PC-3 (cell line): ENCODE results near the gene KIAA1217. TPM values are rescaled to one million over a fixed set of nuclear protein-coding genes. Genes with fewer than 3 reads are reported as not detected.

Source experiments
- ATAC-seq: fragments of 200-7000 bp; cut with Tn5 transposase; 2 replicates; pipeline ENCODE4 v1.9.1; 2020; ENCODE audit warnings: mild to moderate bottlenecking, moderate library complexity
- BruUV-seq: library from RNA; stranded (reverse); fragments of 400-500 nt; replicated peaks from 2 replicates; lab custom pipeline; 2021; lab: Mats Ljungman, UMichigan
- CTCF ChIA-PET: fragments of 300-600 bp; sonication (Branson Sonifier 250); formaldehyde crosslinking; loops from one replicate; lab custom pipeline; 2022; ENCODE audit warnings: antibody characterized with exemption; lab: Charles Lee
- POLR2A ChIA-PET: fragments of 300-600 bp; sonication (Branson Sonifier 250); formaldehyde crosslinking; loops from one replicate; lab custom pipeline; 2022; ENCODE audit warnings: antibody characterized with exemption; ENCODE audit not compliant: unreplicated experiment; lab: Charles Lee
- DNase-seq: peaks from one replicate; pipeline ENCODE4 v3.0.0-alpha.2; 2015
- H2AFZ ChIP-seq: fragments of 300-600 bp; sonication (generic); 2 replicates; pipeline ENCODE4 v1.6.0; 2016; ENCODE audit warnings: antibody characterized with exemption, low read length
- H3F3A ChIP-seq: fragments of 300-600 bp; sonication (generic); one replicate; pipeline ENCODE4 v1.6.0; 2017; ENCODE audit warnings: antibody characterized with exemption, low read length, control low read depth, mild to moderate bottlenecking; ENCODE audit not compliant: unreplicated experiment
- H3K27ac ChIP-seq: fragments of 300-600 bp; sonication (generic); 2 replicates; pipeline ENCODE4 v1.5.1; 2016; ENCODE audit warnings: mild to moderate bottlenecking, low read length
- H3K27me3 ChIP-seq: fragments of 300-600 bp; sonication (generic); 2 replicates; pipeline ENCODE4 v1.6.1; 2016; ENCODE audit warnings: low read length, mixed read lengths
- H3K36me3 ChIP-seq: fragments of 300-600 bp; sonication (generic); 2 replicates; pipeline ENCODE4 v1.6.1; 2016; ENCODE audit warnings: low read depth, mixed run types, low read length, mixed read lengths
- H3K4me1 ChIP-seq: fragments of 300-600 bp; sonication (generic); 2 replicates; pipeline ENCODE4 v1.5.1; 2016; ENCODE audit warnings: low read length; ENCODE audit not compliant: insufficient read depth
- H3K4me2 ChIP-seq: fragments of 300-600 bp; sonication (generic); 2 replicates; pipeline ENCODE4 v1.6.0; 2016; ENCODE audit warnings: low read length
- H3K4me3 ChIP-seq: fragments of 300-600 bp; sonication (generic); 2 replicates; pipeline ENCODE4 v1.5.1; 2016; ENCODE audit warnings: mild to moderate bottlenecking, low read length, mixed read lengths
- H3K79me2 ChIP-seq: fragments of 300-600 bp; sonication (generic); 2 replicates; pipeline ENCODE4 v1.6.1; 2017; ENCODE audit warnings: low read length, mixed read lengths
- H3K9ac ChIP-seq: fragments of 300-600 bp; sonication (generic); 2 replicates; pipeline ENCODE4 v1.6.0; 2016; ENCODE audit warnings: mild to moderate bottlenecking, low read length
- H3K9me2 ChIP-seq: fragments of 300-600 bp; sonication (generic); replicated peaks from 2 replicates; pipeline ENCODE4 v1.6.1; 2016; ENCODE audit warnings: mixed run types, low read length, mixed read lengths
- H3K9me3 ChIP-seq: fragments of 300-600 bp; sonication (generic); 2 replicates; pipeline ENCODE4 v1.6.1; 2016; ENCODE audit warnings: low read length, mixed read lengths
- H4K20me1 ChIP-seq: fragments of 300-600 bp; sonication (generic); 2 replicates; pipeline ENCODE4 v1.6.1; 2016; ENCODE audit warnings: low read length, mixed read lengths
- EZH2 ChIP-seq: fragments of 300-600 bp; sonication (generic); IDR thresholded peaks from one replicate; pipeline ENCODE4 v1.6.1; 2017; ENCODE audit warnings: antibody characterized with exemption, mild to moderate bottlenecking, low read length; ENCODE audit not compliant: unreplicated experiment
- EZH2phosphoT487 ChIP-seq: fragments of 300-600 bp; sonication (generic); IDR thresholded peaks from 2 replicates; pipeline ENCODE4 v1.6.1; 2018; ENCODE audit warnings: mild to moderate bottlenecking, antibody characterized with exemption, low read length, borderline replicate concordance
- intact Hi-C: fragments of 100-400 bp; cut with micrococcal nuclease; formaldehyde crosslinking; loops from 2 replicates; pipeline ENCODE4 v1.9.0; 2023
- total RNA-seq: library from RNA; depleted of rRNA; stranded (reverse); fragments of >200 nt; gene quantifications from 2 replicates; pipeline ENCODE4 v1.2.3, GENCODE V29; 2014
- TF ChIP-seq, protein P1 (sequence below): fragments of 300-600 bp; sonication (generic); conservative IDR thresholded peaks from 2 replicates; pipeline ENCODE4 v1.5.1; 2017; ENCODE audit warnings: antibody characterized with exemption, low read depth, mild to moderate bottlenecking, low read length

KIAA1217 gene
- total RNA-seq, 1 experiment from 2014 or later, result 16.0 TPM

DNA sequence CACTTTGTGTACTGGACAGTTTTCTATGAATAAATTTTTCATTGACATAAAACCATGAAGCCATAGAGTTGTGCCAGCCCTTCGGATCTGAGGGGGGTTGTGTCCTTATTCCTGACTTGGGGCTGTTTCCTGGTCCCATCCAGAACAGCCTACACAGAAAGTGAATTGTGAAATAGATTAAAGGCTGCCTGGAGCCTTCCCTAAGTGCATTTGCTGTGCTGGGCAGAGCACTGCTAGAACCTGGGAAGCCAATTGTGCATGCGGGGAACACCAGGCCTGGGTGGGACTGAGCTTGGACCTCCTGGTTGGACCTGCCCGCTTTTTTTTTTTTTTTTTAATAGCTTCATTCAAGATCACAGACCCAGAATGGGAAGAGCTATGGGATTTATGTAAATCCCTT is 275.8 kb downstream of the KIAA1217 start:
- no peak overlapping the region for H3K4me2 ChIP-seq
- peaks cover 13% of the 10 kb centered on the region for H3K4me1 ChIP-seq
- no peaks in the 10 kb centered on the region for H4K20me1 ChIP-seq
- no TSS peak for BruUV-seq
- DNase-seq, result no peak
- H3K36me3 ChIP-seq, result peaks cover 4% of the 10 kb centered on the region; the same call in 1 of the 2 replicates
- ChIA-PET CTCF (no interaction called here), POLR2A (interaction anchor here (0.6 kb wide), 1 partner anchor 19 kb away, joined by 3 read pairs; no protein-coding TSS in a partner anchor)
- ATAC-seq, result no peak
- no peaks in the 10 kb centered on the region for H3K27me3 ChIP-seq
- H3F3A ChIP-seq, result peaks cover 6% of the 10 kb centered on the region
- no peaks in the 10 kb centered on the region for H3K9me2 ChIP-seq
- intact Hi-C loops, result no loop called here
- peaks cover 38% of the 10 kb centered on the region for H3K79me2 ChIP-seq
- H2AFZ ChIP-seq, result no peak overlapping the region
- no peak overlapping the region for H3K9ac ChIP-seq
- no peak overlapping the region for H3K27ac ChIP-seq
- no peaks in the 10 kb centered on the region for H3K9me3 ChIP-seq
- no peak overlapping the region for H3K4me3 ChIP-seq
- TF ChIP-seq EZH2 (no peak), EZH2phosphoT487 (no peak)
- TF ChIP-seq, protein P1, sequence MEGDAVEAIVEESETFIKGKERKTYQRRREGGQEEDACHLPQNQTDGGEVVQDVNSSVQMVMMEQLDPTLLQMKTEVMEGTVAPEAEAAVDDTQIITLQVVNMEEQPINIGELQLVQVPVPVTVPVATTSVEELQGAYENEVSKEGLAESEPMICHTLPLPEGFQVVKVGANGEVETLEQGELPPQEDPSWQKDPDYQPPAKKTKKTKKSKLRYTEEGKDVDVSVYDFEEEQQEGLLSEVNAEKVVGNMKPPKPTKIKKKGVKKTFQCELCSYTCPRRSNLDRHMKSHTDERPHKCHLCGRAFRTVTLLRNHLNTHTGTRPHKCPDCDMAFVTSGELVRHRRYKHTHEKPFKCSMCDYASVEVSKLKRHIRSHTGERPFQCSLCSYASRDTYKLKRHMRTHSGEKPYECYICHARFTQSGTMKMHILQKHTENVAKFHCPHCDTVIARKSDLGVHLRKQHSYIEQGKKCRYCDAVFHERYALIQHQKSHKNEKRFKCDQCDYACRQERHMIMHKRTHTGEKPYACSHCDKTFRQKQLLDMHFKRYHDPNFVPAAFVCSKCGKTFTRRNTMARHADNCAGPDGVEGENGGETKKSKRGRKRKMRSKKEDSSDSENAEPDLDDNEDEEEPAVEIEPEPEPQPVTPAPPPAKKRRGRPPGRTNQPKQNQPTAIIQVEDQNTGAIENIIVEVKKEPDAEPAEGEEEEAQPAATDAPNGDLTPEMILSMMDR, result no peak

DNA sequence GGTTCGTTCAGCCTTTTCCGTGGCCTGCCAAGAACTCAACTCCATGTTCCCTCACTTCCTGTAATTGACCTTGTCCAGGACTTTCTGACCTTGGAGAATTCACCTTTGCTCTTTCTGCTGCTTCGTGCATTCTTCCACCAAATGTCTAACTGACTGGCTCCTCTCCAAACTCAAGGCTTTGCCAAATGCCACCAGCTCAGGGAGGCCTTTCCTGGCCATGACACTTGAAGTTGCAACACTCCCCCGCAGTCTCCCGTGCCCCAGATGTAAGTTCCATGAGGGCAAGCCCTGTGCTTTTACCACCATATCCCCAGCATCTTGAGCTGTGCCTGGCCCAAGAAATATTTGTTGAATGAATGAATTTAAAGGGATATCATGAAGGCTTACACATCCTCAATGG is 276.4 kb downstream of the KIAA1217 start:
- Histone ChIP-seq H2AFZ (no peak overlapping the region), H3K9me2 (no peaks in the 10 kb centered on the region), H3K36me3 (peaks cover 4% of the 10 kb centered on the region; the same call in 1 of the 2 replicates), H3K27me3 (no peaks in the 10 kb centered on the region), H3K9ac (no peak overlapping the region), H3K4me1 (peaks cover 15% of the 10 kb centered on the region), H3K4me2 (no peak overlapping the region), H3K27ac (no peak overlapping the region), H3K79me2 (peaks cover 37% of the 10 kb centered on the region), H4K20me1 (no peaks in the 10 kb centered on the region), H3K9me3 (no peaks in the 10 kb centered on the region), H3F3A (peaks cover 9% of the 10 kb centered on the region), H3K4me3 (no peak overlapping the region)
- intact Hi-C loops, result no loop called here
- TF ChIP-seq EZH2phosphoT487, result no peak
- TF ChIP-seq, protein P1, result no peak
- CTCF ChIA-PET, result no interaction called here
- POLR2A ChIA-PET, result interaction anchor here (0.6 kb wide), 1 partner anchor 19 kb away, joined by 3 read pairs; no protein-coding TSS in a partner anchor
- no TSS peak for BruUV-seq
- DNase-seq (no peak), ATAC-seq (no peak)

- ATAC-seq (no peak), DNase-seq (no peak)
- Histone ChIP-seq H3K27me3 (no peaks in the 10 kb centered on the region), H2AFZ (no peak overlapping the region), H3K9ac (no peak overlapping the region), H3K9me3 (no peaks in the 10 kb centered on the region), H3K27ac (no peak overlapping the region), H3F3A (peaks cover 4% of the 10 kb centered on the region), H3K4me1 (peaks cover 21% of the 10 kb centered on the region), H3K79me2 (peaks cover 23% of the 10 kb centered on the region), H3K9me2 (no peaks in the 10 kb centered on the region), H4K20me1 (no peaks in the 10 kb centered on the region), H3K4me3 (no peak overlapping the region), H3K4me2 (no peak overlapping the region), H3K36me3 (peaks cover 4% of the 10 kb centered on the region; the same call in 1 of the 2 replicates)
- POLR2A ChIA-PET, result no interaction called here
- TF ChIP-seq, protein P1, result no peak
- TF ChIP-seq EZH2phosphoT487 (no peak), EZH2 (no peak)
- intact Hi-C loops, result no loop called here
- CTCF ChIA-PET, result no interaction called here
- BruUV-seq, result no TSS peak
Observed at GRCh38 chr10:24488631-24489030, 279.7 kb downstream of the KIAA1217 start.
